ENCODE data around the gene CANX.

Gene CANX

DNA sequence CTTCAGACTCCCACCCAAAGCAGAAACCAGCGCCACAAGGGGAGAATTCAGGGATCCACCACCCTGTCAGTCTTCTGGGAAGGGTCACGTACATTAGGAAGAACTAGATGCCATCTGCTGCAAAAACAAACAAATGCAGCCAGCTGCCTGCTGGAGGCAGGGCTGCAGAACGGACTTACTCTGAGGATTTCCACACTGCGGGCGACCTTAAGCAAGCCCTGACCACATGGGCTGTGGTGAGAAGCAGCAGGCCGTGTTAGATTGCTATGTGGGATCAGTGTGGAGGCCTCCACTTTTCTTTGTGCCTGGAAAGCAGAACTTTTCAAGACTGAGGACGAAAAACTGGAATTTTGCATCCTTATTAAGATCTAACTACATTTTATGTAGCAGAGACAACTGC is 81.6 kb downstream of the CANX start:
- DNase-seq: no peak

Data from NCI-H2171 (cell line).